CD4-positive, alpha-beta T cell treated with Interleukin-15 for 4 hours (primary cell): ENCODE results near the gene UBE2O.

ENCODE experiments used
- DNase-seq: peaks from one replicate; pipeline ENCODE4 v3.0.0-alpha.2; 2020; ENCODE audit warnings: low spot score

The UBE2O gene

DNA sequence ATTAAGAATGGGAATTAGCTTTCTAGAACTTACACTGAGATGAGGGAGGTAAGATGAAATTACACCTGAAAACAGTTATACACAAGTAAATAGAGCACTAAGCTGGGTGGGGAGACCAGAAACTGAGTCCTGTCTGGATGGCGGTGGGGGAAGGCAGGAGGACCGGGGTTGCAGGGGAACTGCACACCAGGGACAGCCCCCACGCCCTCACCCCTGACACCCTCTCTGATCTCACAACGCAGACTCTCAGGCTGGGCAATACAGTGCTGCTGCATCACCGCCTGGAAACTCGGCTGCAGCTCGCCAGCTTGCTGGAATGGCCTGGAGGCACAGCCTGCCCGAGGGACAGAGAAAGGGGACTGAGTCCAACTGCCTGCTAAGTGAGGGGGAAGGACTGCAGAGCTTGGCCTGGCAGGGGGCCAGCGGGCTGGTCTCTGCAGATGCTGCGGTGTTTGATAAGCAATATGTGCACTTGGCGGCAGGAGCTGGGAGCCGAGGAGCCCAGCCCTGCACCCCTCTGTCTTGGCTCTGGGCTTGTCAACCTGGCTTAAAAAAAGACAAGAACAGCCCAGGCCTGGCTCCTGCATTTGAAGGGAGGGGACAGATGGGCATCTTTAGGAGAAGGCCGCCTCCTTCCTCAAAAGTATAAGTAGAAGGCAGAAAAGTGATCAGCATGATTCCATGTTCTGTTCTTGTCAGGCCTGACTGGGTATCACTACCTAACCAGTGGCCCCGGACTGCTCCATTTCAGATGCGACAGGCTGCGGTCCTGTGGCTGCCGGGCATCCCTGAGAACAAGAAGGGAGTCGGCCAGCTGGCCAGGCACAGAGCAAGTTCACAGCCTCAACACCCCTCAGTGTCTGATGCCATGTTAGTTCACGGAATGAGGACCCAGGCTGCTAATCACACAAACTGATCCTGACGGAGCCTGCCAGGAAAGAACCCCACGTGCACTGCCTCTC lies 38.3 kb downstream of the UBE2O start:
- no peak for DNase-seq

- no peak for DNase-seq
Observed at GRCh38 chr17:76411247-76411646, 41.7 kb downstream of the UBE2O start.

DNA sequence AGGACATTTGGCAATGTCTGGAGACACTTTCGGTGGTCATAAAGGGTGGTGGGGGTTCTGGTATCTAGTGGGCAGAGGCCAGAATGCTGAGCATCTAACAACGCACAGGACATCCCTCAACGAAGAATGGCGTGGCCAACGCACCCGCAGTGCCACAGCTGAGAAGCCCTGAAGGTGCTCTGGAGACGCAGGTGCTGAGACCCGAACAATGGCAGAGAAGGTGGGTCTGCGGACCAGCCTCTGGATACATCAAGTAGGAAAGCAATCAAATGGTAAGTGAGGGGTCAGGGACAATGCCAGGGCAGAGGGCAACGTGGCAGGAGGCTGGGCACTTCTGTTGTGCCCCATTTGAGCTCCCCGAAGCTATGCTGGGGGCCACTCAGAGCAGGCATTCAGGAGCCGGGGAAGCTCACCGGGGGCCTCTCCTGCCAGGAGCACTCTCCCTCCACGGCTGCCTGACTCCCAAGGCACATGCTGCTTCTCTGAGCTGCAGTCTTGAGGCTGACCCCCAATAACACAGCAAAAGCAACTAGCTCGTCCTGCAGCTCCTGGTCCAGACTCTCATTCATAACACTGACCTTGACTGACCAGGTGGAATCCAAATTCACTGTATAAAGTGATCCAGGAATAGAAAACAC lies 42.5 kb downstream of the UBE2O start:
- no peak for DNase-seq

- peak; percentile 72 for DNase-seq
Observed at GRCh38 chr17:76408037-76408849, 44.7 kb downstream of the UBE2O start.

GRCh38 chr17:76407509-76407908 lies 45.4 kb downstream of the UBE2O start:
- DNase-seq, result no peak

DNA sequence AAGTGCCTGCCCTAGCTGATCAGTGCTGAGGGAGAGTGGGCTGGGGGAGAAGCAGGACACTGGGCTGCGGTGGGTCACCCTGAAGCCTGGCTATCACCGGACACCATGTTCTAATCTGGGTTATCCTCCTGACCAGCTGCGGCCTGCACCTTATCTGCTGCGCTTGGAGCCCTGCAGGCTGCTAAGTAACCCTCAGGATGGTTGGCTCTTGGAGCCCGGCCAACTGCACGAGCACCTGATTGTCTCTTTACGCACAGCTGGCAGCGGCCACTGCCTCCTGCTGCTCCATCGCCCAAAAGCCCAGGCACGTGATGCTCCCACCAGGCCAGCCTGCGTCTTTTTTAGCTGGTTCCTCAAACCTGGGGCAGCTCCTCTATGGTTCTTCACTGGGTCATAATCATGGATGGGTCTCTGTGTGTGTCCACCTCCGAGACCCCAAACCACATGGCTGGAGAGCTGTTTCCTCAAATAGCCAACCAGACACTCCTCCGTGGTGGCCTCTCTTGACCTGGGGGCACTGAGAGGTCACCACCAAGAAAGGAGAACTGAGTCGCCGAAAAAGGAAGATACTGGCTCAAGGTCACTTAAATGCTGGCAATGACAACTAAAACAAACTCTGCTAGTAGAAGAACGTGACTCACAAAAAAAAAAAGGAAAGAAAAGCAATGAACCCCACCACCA lies 46.8 kb downstream of the UBE2O start:
- no peak for DNase-seq

- no peak for DNase-seq
Observed at GRCh38 chr17:76405607-76405966, 47.4 kb downstream of the UBE2O start.

DNA sequence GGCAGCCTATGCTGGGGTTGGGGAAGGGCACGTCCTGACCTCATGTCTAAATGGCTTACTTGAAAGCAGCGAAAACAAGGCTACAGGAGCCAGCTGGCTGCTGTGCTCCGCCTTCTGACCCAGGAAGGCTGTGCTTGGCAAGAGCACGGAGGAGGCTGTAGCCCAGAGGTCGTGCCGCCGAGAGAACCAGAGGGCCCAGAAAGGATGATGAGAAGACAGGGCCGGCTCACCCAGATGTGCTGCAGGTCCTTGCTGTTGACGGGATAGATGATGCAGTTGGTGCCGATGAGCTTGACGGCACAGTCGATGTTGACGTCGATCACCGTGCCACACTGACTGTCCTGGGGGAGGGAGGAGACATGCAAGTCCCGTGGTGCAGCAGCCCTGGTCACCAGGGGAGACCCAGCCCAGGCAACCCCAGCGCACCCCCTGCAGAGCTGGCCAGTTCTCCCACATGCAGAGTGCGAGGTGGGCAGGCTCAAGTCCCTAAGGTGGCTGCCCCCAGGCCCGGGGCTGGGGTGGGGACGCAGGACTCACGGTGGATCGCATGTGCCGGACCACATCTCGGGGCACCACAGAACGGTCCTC lies 47.9 kb downstream of the UBE2O start:
- no peak for DNase-seq

DNA sequence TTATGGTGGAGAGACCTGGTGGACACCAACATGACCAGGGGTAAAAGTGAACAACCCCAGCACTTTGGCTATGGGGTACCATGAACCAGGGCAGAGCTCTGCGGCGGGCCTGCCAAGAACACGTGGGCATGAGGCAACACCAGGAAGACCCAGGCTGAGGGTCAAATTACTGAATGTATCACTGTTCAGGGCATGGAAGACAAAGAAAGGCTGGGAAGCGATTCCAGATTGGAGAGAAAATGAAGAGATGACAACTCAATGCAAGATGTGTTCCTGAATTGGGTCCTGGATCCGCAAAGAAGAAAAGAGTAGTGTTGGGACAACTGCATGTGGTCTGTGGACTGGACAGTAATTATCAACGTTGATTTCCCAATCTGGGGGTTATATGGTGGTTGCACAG lies 48.7 kb downstream of the UBE2O start:
- DNase-seq, result no peak

GRCh38 chr17:76402711-76403110 lies 50.2 kb downstream of the UBE2O start:
- no peak for DNase-seq

- DNase-seq, result no peak
Observed at GRCh38 chr17:76399175-76400172, 53.5 kb downstream of the UBE2O start.

DNA sequence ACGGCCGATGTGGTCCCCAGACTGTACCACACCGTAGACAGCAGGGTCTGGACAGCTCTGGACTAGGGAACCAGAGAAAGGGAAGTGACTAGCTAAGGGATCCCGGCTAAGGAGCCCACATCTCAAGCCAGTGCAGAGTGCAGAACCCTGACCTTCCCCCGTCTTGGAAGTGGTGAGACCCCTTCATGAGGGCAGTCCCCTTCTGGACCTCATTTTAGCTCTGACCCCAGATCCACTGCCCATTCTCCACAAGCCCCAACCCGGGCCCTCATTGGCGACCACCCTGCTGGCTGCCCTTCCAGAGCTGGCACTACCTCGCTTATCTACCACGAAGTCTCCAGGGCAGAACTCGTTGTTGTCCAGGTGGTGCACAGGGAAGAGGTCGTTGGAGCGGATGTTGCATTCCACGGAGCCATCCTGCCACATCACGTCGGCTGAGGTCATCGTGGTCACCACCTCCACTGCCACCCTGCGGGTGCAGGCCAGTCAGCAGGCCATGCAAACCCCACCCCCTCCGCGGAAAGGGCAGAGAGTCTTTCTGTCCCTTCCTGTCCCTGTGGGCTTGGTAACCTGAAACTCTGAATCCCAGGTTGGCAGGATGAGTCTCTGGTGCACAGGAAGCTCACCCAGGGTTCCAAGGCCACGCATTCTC lies 54.3 kb downstream of the UBE2O start:
- no peak for DNase-seq

- DNase-seq, result peak; percentile 85
Observed at GRCh38 chr17:76397687-76398522, 55.0 kb downstream of the UBE2O start.

DNA sequence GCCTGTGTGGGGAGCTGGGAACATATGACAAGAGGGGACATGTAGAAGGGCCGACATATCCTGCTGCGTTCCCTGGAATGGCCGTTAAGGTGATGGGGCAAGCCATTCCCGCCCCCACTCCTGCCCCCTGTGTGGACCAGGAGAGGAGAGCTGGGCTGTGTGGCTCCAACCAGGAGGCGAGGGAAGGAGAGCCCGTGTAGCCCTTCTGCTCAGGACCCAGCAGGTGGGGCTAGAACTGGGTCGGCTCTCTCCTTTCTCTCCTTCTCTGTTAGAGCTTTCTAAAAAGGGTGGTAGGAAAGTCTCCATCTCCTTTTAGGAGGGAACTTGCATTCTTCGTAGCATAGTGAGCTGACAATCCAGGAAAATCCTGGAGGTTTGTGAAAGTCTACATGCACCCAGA lies 55.8 kb downstream of the UBE2O start:
- no peak for DNase-seq

GRCh38 chr17:76395980-76396379 lies 57.0 kb downstream of the UBE2O start:
- no peak for DNase-seq

DNA sequence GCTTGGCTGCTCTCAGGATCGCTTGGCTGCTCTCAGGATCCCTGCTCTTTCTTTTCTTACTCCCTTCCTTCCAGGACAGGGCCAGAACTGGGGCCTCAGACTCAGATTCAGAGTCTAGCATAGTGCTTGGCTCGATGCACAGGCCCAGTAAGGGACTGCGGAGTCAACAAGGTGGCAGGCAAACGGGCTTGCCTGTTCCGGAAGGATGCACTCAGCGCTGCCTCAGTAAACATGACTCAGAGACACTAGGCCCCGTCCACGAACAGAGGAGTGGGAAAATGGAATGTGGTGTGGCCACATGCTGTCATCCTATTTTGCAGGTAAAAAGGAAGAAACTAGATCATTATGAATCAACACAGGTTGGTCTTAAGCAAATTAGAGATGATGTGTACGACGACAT lies 58.8 kb downstream of the UBE2O start:
- no peak for DNase-seq

- no peak for DNase-seq
Observed at GRCh38 chr17:76391200-76391715, 61.7 kb downstream of the UBE2O start.

DNA sequence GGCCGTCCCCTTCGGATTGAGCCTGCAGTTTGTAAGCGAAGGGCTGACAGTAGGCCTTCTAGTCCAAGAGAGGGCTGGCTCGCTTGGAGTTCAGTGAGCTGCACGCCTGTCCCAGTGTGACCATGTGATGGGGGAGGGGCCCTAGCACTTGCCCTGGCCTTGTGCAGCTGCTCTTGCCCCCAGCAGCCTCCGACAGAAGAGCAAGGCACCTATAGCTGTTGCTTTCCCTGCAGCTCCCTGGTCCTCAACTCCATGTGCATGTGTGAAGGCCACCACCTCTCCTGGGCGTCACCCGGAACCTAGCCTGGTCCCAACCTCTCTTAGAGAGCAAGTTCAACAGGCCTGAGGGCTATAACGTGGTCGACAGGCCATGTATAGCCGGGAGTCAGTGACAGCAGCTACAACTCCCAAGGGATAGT lies 62.9 kb downstream of the UBE2O start:
- DNase-seq, result no peak
